Amniotic epithelial cell (primary cell): ENCODE results near the gene DLG4.
A peak's percentile ranks its signal among the peaks of the same experiment; 100 is the strongest.

Source experiments
- DNase-seq: peaks from one replicate; pipeline ENCODE4 v3.0.0-alpha.2; 2010; ENCODE audit warnings: low read depth

DLG4 gene

GRCh38 chr17:7229504-7229903, 9.9 kb upstream of the DLG4 start:
- no peak for DNase-seq

DNA sequence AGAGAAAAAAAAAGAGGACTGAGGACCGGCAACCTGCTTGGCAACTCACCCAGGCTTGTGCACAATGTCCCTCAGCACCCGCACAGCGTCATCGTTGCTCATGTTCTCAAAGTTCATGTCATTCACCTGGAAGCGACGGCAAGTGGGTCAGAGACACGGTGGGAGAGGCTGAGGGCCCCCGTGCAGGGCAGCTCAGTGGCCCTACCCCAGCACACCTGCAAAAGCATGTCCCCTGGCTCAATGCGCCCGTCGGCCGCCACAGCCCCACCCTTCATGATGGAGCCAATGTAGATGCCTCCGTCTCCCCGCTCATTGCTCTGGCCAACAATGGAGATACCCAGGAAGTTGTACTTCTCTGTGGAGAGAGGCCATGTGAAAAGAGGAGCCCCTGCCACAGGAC, 9.3 kb upstream of the DLG4 start:
- DNase-seq, result no peak

GRCh38 chr17:7226721-7227710, 7.4 kb upstream of the DLG4 start:
- no peak for DNase-seq

- no peak for DNase-seq
Observed at GRCh38 chr17:7225711-7226331, 6.2 kb upstream of the DLG4 start.

GRCh38 chr17:7224661-7225111, 5.0 kb upstream of the DLG4 start:
- no peak for DNase-seq

DNA sequence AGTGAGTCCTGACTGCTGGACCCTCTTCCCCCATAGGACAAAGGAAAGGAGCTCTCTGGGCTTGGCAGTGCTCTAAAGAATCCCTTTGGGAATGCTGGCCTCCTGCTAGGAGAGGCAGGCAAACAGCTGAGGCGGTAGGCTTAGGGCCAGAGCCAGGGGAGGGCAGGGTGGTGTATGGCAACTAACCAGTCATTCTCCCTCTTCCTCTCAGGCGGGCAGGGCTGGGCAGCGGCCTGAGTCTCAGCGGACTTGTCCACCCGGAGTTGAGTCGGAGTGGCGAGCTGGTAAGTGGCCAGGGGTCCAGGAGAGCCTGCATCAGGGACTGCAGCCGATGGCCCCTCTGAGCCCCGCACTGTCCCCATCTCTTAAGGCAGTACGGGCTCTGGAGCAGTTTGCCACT, 4.5 kb upstream of the DLG4 start:
- no peak for DNase-seq

GRCh38 chr17:7223375-7223774, 3.7 kb upstream of the DLG4 start:
- DNase-seq, result peak; percentile 36

GRCh38 chr17:7222972-7223292, 3.3 kb upstream of the DLG4 start:
- DNase-seq, result no peak

- no peak for DNase-seq
Observed at GRCh38 chr17:7222093-7222971, 2.7 kb upstream of the DLG4 start.

DNA sequence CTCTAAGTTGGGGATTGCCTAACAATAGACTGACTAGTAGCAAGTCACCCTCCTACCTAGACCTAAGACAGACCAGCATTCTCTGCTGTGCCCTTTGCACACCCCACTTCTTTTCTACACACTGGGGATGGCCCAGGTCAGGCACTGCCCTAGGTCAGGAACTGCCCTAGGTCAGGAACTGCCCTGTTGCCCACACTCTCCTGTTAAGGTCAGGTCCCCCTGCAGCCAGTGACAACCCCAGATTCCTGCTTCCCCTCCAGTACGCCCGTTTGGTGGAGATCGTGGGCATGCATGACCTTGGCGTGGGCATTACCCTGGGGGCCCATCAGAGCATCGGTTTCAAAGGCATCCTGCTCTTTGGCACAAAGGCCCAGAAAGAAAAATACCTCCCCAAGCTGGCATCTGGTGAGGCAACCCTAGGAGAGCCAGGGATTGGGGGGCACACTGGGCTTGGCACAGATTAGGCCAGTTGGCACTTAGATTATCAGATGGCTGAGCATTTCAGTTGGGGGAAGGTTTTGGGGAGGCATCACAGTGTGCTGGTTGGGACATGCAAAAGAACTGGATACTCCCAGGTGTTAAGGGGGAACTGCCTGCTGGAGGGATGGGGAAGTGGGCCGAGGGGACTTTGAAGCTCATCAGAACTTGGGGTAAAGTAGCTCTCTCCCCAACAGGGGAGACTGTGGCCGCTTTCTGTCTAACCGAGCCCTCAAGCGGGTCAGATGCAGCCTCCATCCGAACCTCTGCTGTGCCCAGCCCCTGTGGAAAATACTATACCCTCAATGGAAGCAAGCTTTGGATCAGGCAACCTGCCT, 1.8 kb upstream of the DLG4 start:
- no peak for DNase-seq

DNA sequence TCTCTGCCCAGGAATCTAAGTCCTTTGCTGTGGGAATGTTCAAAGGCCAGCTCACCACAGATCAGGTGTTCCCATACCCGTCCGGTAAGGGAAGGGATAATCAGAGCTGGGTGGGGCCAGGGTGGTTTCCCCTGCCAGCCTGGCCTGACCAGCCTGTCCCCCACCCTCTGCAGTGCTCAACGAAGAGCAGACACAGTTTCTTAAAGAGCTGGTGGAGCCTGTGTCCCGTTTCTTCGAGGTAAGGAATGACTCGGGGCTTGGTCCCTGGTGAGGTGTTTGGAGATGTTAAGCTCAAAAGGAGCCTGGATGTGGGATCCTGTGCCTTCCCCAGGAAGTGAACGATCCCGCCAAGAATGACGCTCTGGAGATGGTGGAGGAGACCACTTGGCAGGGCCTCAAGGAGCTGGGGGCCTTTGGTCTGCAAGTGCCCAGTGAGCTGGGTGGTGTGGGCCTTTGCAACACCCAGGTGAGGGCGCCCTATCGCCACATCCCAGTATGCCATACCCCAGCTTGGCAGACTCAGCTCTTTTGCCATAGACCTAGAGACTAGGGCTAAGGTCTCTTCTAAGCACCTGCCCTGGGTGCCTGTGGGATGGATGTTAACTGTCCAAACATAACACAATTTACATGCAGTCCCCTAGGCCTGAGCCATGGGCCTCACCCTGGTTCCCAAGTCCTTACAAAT, 1.1 kb upstream of the DLG4 start:
- peak; percentile 66 for DNase-seq

- DNase-seq, result no peak
Observed at GRCh38 chr17:7219229-7219811, 316 bp downstream of the DLG4 start.

DNA sequence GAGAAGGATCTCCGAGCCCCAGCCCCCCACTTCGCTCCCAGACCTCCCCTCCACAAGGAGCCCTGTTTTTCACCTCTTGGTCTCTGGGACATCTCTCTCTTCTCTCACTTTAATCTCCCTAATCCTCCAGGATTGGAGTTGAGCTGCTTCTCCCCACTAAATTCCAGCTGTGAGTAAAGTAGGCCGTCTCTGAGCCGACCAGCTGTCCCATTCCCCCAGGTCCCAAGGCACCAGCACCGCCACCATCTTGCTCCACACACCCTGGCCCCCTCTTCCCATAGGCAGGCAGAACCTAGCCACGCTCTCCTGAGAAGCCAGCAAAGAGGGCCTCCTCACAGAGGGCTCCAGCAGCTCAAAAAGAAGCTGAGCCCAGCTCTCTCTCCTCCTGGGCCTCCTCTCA, 878 bp downstream of the DLG4 start:
- no peak for DNase-seq

DNA sequence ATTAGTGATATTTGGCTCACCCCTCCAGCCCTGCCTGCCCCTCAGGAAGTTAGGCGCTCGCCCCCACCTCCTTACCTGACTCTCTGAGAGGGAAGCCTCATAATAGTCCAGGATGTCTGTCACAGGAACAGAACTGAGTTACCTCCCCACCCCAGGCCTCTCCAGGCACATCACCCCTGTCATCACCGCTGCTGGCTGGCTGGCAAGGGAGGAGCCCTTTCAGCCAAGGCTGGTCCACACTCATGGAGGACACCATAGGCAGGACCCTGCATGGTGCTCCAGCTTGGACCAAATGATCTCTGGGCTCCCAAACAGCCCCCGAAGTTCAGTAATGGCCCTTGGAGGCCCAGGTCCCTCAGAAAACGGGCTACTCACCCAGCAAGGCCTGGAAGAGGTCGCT, 1.5 kb downstream of the DLG4 start:
- DNase-seq, result no peak

- DNase-seq, result peak; percentile 75
Observed at GRCh38 chr17:7217113-7217987, 2.3 kb downstream of the DLG4 start.

GRCh38 chr17:7216242-7217112, 3.2 kb downstream of the DLG4 start:
- DNase-seq, result no peak

DNA sequence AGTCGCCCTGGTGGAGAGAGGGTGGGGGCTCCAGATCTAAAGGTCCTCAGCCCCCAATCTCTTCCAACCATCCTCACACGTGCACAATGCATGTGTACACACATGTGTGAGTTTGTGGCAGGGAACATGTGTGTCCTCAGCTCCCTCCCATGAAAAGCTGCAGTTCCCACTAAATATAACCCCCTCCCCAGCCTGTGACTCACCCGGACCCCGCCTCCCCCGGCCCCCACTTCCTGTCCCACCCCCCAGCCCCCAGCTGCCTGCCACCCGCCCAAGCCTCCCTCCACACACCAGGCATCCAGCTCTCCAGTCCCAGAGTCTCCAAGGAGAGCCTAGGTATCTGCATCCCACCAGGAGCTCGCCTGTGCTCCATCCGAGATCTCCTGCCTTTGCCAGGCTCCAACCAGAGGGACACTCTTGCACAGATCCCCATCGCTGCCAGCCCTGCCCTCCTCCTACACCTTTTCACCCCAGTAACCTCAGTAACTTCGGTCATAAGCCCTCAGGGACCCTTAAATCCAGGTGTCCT, 3.9 kb downstream of the DLG4 start:
- DNase-seq, result no peak

DNA sequence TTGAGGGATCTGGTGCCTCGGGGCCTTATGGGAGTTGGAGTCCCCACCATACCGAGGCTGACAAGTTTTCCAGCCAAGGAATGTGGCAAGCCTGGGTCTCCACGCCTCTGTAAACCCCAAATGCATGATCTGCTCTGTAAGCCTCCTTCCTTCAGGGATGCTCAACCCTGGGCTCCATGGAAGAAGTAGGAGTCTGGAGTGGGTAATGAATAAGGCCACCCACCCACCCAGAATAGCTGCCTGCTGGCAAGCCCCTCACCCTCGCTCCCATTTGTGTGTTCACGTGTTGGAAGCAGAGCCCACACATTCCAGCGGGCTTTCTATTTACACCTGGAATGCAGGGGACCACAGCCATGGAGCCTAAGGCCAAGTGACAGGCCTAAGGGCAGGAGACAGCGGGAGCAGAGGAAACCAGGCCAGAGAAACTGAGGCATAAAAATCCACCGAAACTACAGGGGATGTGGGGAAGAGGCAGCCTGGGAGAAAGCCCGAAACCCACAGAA, 4.4 kb downstream of the DLG4 start:
- no peak for DNase-seq
